OCI-LY7 (cell line): Measurements from ENCODE around the gene KIAA1217. TPM values are rescaled to one million over a fixed set of nuclear protein-coding genes. Genes with fewer than 3 reads are reported as not detected.

Experiments used
- BruUV-seq: library from RNA; stranded (reverse); fragments of 400-500 nt; replicated peaks from 2 replicates; lab custom pipeline; 2021; lab: Mats Ljungman, UMichigan
- CTCF ChIA-PET: fragments of 300-600 bp; sonication (Branson Sonifier 250); formaldehyde crosslinking; loops from one replicate; lab custom pipeline; 2022; ENCODE audit warnings: antibody characterized with exemption; ENCODE audit not compliant: unreplicated experiment; lab: Charles Lee
- POLR2A ChIA-PET: fragments of 300-600 bp; sonication (Branson Sonifier 250); formaldehyde crosslinking; loops from one replicate; lab custom pipeline; 2022; ENCODE audit warnings: antibody characterized with exemption; lab: Charles Lee
- DNase-seq: peaks from one replicate; pipeline ENCODE4 v3.0.0-alpha.2; 2015; ENCODE audit warnings: low spot score
- H2AFZ ChIP-seq: fragments of 200-600 bp; sonication (generic), shearing (Covaris generic); 2 replicates; pipeline ENCODE4 v1.6.1; 2014; ENCODE audit warnings: mild to moderate bottlenecking, antibody characterized with exemption, low read length, moderate library complexity
- H3K27ac ChIP-seq: fragments of 200-600 bp; sonication (generic); 2 replicates; pipeline ENCODE4 v1.5.1; 2014; ENCODE audit warnings: mixed run types, low read depth, mild to moderate bottlenecking, moderate library complexity, low read length, inconsistent platforms; ENCODE audit not compliant: poor library complexity, severe bottlenecking
- H3K36me3 ChIP-seq: fragments of 200-600 bp; sonication (generic); 2 replicates; pipeline ENCODE4 v1.6.1; 2014; ENCODE audit warnings: mild to moderate bottlenecking, antibody characterized with exemption, low read length, moderate library complexity, mixed read lengths; ENCODE audit not compliant: insufficient read depth
- H3K4me1 ChIP-seq: fragments of 200-600 bp; sonication (generic); 2 replicates; pipeline ENCODE4 v1.5.1; 2014; ENCODE audit warnings: mild to moderate bottlenecking, low read length; ENCODE audit not compliant: insufficient read depth, poor library complexity, severe bottlenecking
- H3K4me2 ChIP-seq: fragments of 200-600 bp; sonication (generic); 2 replicates; pipeline ENCODE4 v1.6.1; 2014; ENCODE audit warnings: mild to moderate bottlenecking, low read length
- H3K4me3 ChIP-seq: fragments of 200-600 bp; sonication (generic); 2 replicates; pipeline ENCODE4 v1.5.1; 2014; ENCODE audit warnings: mild to moderate bottlenecking, low read depth, low read length; ENCODE audit not compliant: poor library complexity, severe bottlenecking
- H3K79me2 ChIP-seq: fragments of 200-600 bp; sonication (generic); 2 replicates; pipeline ENCODE4 v1.6.1; 2016; ENCODE audit warnings: low read depth, mild to moderate bottlenecking, low read length, moderate library complexity, mixed read lengths; ENCODE audit not compliant: insufficient read depth
- H3K9me2 ChIP-seq: fragments of 200-600 bp; sonication (generic); 2 replicates; pipeline ENCODE4 v1.6.1; 2016; ENCODE audit warnings: mild to moderate bottlenecking, low read length, mixed read lengths; ENCODE audit not compliant: insufficient read depth
- H3K9me3 ChIP-seq: fragments of 200-600 bp; sonication (generic); 2 replicates; pipeline ENCODE4 v1.6.1; 2014; ENCODE audit warnings: mild to moderate bottlenecking, mixed run types, low read length, mixed read lengths
- H4K20me1 ChIP-seq: fragments of 200-600 bp; sonication (generic); 2 replicates; pipeline ENCODE4 v1.6.1; 2014; ENCODE audit warnings: mild to moderate bottlenecking, antibody characterized with exemption, low read length, moderate library complexity, mixed read lengths; ENCODE audit not compliant: insufficient read depth
- EZH2phosphoT487 ChIP-seq: fragments of 200-600 bp; sonication (generic); IDR thresholded peaks from 2 replicates; pipeline ENCODE4 v1.6.1; 2018; ENCODE audit warnings: low read depth, borderline replicate concordance, mild to moderate bottlenecking, mixed run types, antibody characterized with exemption, low read length, moderate library complexity, mixed read lengths
- intact Hi-C: fragments of 100-400 bp; cut with micrococcal nuclease; formaldehyde crosslinking; loops from one replicate; pipeline ENCODE4 v1.10.0; 2022; ENCODE audit not compliant: unreplicated experiment
- total RNA-seq, 2 experiments: library from RNA; depleted of rRNA in 1 of 2; stranded (reverse); fragments of >200 nt in 1 of 2; shearing (Covaris generic) in 1 of 2; gene quantifications; 2 replicates each; pipeline ENCODE4 v1.2.3, GENCODE V29; 2014 to 2022
- TF ChIP-seq, protein P1 (sequence below): fragments of 200-600 bp; sonication (generic); conservative IDR thresholded peaks from 2 replicates; pipeline ENCODE4 v1.5.1; 2014; ENCODE audit warnings: mild to moderate bottlenecking, antibody characterized with exemption, low read length, moderate library complexity, mixed read lengths

Gene KIAA1217
- total RNA-seq, 2 experiments from 2014 or later = not detected

DNA sequence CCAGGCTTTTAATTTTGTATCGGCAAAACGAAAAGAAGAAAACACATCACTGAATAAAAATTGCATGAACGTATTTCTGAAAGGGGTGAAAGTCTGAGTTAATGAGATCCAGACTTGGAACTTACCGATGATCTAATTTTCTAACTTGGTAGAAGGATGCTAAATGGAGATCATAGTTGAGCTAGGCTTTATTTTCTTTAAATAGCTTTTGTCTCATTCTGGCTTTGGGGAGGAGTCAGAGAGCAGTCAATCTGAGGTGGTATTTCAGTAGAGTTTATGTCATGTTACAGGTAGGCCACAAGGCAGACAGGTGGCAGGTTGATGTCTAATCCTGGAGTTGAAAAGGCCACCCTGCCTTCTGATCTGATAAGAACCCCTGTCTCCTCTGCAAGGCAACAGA, 161.9 kb downstream of the KIAA1217 start:
- H3K27ac ChIP-seq = no peak overlapping the region
- no peak overlapping the region for H3K4me3 ChIP-seq
- H3K9me2 ChIP-seq = no peaks in the 10 kb centered on the region
- no peak for TF ChIP-seq EZH2phosphoT487
- TF ChIP-seq, protein P1, sequence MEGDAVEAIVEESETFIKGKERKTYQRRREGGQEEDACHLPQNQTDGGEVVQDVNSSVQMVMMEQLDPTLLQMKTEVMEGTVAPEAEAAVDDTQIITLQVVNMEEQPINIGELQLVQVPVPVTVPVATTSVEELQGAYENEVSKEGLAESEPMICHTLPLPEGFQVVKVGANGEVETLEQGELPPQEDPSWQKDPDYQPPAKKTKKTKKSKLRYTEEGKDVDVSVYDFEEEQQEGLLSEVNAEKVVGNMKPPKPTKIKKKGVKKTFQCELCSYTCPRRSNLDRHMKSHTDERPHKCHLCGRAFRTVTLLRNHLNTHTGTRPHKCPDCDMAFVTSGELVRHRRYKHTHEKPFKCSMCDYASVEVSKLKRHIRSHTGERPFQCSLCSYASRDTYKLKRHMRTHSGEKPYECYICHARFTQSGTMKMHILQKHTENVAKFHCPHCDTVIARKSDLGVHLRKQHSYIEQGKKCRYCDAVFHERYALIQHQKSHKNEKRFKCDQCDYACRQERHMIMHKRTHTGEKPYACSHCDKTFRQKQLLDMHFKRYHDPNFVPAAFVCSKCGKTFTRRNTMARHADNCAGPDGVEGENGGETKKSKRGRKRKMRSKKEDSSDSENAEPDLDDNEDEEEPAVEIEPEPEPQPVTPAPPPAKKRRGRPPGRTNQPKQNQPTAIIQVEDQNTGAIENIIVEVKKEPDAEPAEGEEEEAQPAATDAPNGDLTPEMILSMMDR = no peak
- no TSS peak for BruUV-seq
- no peak overlapping the region for H2AFZ ChIP-seq
- H4K20me1 ChIP-seq = no peaks in the 10 kb centered on the region
- no peaks in the 10 kb centered on the region for H3K36me3 ChIP-seq
- no peak overlapping the region for H3K4me2 ChIP-seq
- no peaks in the 10 kb centered on the region for H3K9me3 ChIP-seq
- no peaks in the 10 kb centered on the region for H3K79me2 ChIP-seq
- no peak for DNase-seq
- no peaks in the 10 kb centered on the region for H3K4me1 ChIP-seq
- intact Hi-C loops = no loop called here
- POLR2A ChIA-PET = interaction anchor here (0.8 kb wide), 1 partner anchor 28 kb away, joined by 5 read pairs; no protein-coding TSS in a partner anchor
- CTCF ChIA-PET = no interaction called here

DNA sequence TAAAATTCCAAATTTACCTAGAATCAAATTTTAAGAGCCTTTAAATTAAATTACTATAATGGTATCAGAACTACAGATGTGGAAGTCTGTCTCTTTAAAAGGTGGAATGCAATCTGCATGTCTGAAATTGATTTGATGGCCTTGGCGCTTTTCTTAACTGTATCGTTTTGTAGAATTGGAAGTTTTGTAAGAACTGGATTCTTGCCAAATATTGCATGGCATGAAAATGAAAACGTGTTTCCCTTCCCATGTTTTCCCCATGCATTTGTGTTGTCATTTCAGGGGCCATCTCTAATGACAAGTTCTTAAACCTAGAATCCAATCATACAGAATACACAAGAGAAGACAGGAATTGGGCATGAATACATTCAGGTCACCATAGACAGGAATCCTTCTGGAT, 162.5 kb downstream of the KIAA1217 start:
- no peaks in the 10 kb centered on the region for H3K4me1 ChIP-seq
- H4K20me1 ChIP-seq = no peaks in the 10 kb centered on the region
- intact Hi-C loops = no loop called here
- no peak for DNase-seq
- H3K9me3 ChIP-seq = no peaks in the 10 kb centered on the region
- no TSS peak for BruUV-seq
- no peak overlapping the region for H2AFZ ChIP-seq
- H3K9me2 ChIP-seq = no peaks in the 10 kb centered on the region
- H3K4me3 ChIP-seq = no peak overlapping the region
- no peak for TF ChIP-seq EZH2phosphoT487
- TF ChIP-seq, protein P1 = no peak
- H3K27ac ChIP-seq = no peak overlapping the region
- H3K36me3 ChIP-seq = no peaks in the 10 kb centered on the region
- ChIA-PET CTCF (no interaction called here), POLR2A (no interaction called here)
- no peaks in the 10 kb centered on the region for H3K79me2 ChIP-seq
- no peak overlapping the region for H3K4me2 ChIP-seq

DNA sequence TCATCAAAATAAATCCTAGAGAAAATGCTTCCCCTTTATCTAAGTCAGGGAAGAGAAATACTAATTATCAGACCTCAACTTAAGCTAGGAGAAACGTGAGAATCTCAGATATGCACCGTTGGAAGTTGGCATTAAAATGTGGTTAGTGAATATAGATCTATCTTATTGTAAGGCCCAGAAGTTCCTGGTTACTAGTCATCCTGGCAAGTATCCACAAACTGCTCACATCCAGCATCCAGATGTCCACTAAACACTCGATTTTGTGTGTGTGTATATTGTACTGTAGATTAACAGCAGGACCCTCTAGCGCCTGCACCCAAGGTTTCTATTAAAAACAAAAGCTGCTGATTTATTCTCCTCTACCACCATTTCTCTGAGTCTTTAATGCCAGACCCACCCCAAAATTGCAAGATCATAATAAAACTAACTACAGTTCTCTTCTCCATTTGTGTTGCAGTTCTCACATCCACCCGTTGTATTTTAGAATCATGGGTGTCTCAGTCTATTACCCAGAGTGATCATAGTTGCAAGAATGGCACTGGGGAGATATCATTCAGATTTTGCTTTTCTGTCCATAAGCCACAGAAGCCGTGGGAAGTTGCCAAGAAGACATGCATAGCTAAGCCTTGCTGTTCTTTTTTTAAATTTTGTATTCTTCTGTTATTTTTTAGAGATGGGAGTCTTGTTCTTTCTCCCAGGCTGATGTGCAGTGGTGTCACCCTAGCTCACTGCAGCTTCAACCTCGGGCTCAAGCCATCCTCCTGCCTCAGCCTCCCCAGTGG, 165.4 kb downstream of the KIAA1217 start:
- Histone ChIP-seq H3K79me2 (no peaks in the 10 kb centered on the region), H4K20me1 (no peaks in the 10 kb centered on the region), H2AFZ (no peak overlapping the region), H3K4me2 (no peak overlapping the region), H3K4me3 (no peak overlapping the region), H3K4me1 (no peaks in the 10 kb centered on the region), H3K27ac (no peak overlapping the region), H3K9me2 (no peaks in the 10 kb centered on the region), H3K9me3 (no peaks in the 10 kb centered on the region), H3K36me3 (no peaks in the 10 kb centered on the region)
- TF ChIP-seq, protein P1 = no peak
- no peak for TF ChIP-seq EZH2phosphoT487
- BruUV-seq = no TSS peak
- no peak for DNase-seq
- ChIA-PET CTCF (no interaction called here), POLR2A (no interaction called here)
- intact Hi-C loops = no loop called here
